HepG2 (cell line): ENCODE results near the gene IFT22. TPM values are rescaled to one million over a fixed set of nuclear protein-coding genes. Genes with fewer than 3 reads are reported as not detected.

Source experiments
- HDAC1 ChIP-seq: sonication (generic); formaldehyde crosslinking; IDR thresholded peaks from 2 replicates; pipeline ENCODE4 v1.5.1; 2020; ENCODE audit warnings: mild to moderate bottlenecking, missing genetic modification reagents
- IRX3 ChIP-seq: sonication (generic); formaldehyde crosslinking; IDR thresholded peaks from 2 replicates; pipeline ENCODE4 v1.8.1; 2023; ENCODE audit warnings: mild to moderate bottlenecking, low read depth, missing genetic modification reagents, borderline replicate concordance
- MYC ChIP-seq: sonication (generic); formaldehyde crosslinking; IDR thresholded peaks from 2 replicates; pipeline ENCODE4 v1.9.0; 2021; ENCODE audit warnings: missing genetic modification reagents, borderline replicate concordance
- NFE2 ChIP-seq: sonication (generic); formaldehyde crosslinking; IDR thresholded peaks from 2 replicates; pipeline ENCODE4 v1.4.0; 2020; ENCODE audit warnings: missing genetic modification reagents
- NR2F2 ChIP-seq: IDR thresholded peaks from 2 replicates; pipeline ENCODE4 v1.6.1; 2012; ENCODE audit warnings: low read depth, inconsistent platforms, borderline replicate concordance
- RBM39 ChIP-seq: fragments of 200-400 bp; formaldehyde crosslinking; IDR thresholded peaks from one replicate; pipeline ENCODE4 v1.6.1; 2018; ENCODE audit warnings: antibody characterized with exemption, mild to moderate bottlenecking, low read depth, low read length; ENCODE audit not compliant: poor library complexity, severe bottlenecking
- SALL1 ChIP-seq: sonication (generic); formaldehyde crosslinking; IDR thresholded peaks from 2 replicates; pipeline ENCODE4 v1.8.0; 2022; ENCODE audit warnings: mild to moderate bottlenecking, missing genetic modification reagents
- SP5 ChIP-seq: IDR thresholded peaks from 2 replicates; pipeline ENCODE4 v1.6.1; 2016; ENCODE audit warnings: low read depth, borderline replicate concordance
- ZFYVE20 ChIP-seq: sonication (generic); formaldehyde crosslinking; IDR thresholded peaks from 2 replicates; pipeline ENCODE4 v1.8.0; 2023; ENCODE audit warnings: low read depth, mild to moderate bottlenecking, moderate library complexity, missing genetic modification reagents, borderline replicate concordance
- ZNF232 ChIP-seq: sonication (generic); formaldehyde crosslinking; IDR thresholded peaks from 2 replicates; pipeline ENCODE4 v1.4.0; 2020; ENCODE audit warnings: missing genetic modification reagents, borderline replicate concordance
- ZNF451 ChIP-seq: sonication (generic); formaldehyde crosslinking; IDR thresholded peaks from 2 replicates; pipeline ENCODE4 v1.5.0; 2020; ENCODE audit warnings: mild to moderate bottlenecking, missing genetic modification reagents
- ZNF746 ChIP-seq: sonication (generic); formaldehyde crosslinking; IDR thresholded peaks from 2 replicates; pipeline ENCODE4 v1.8.0; 2022; ENCODE audit warnings: mild to moderate bottlenecking, missing genetic modification reagents
- ZNF768 ChIP-seq: sonication (generic); formaldehyde crosslinking; IDR thresholded peaks from 2 replicates; pipeline ENCODE4 v1.4.0; 2020; ENCODE audit warnings: missing genetic modification reagents
- ZNF772 ChIP-seq: sonication (generic); formaldehyde crosslinking; IDR thresholded peaks from 2 replicates; pipeline ENCODE4 v1.5.0; 2020; ENCODE audit warnings: mild to moderate bottlenecking, missing genetic modification reagents
- ZSCAN25 ChIP-seq: sonication (generic); formaldehyde crosslinking; IDR thresholded peaks from 2 replicates; pipeline ENCODE4 v1.8.0; 2022; ENCODE audit warnings: mild to moderate bottlenecking, missing genetic modification reagents
- polyA plus RNA-seq, 8 experiments: library from polyadenylated mRNA; depleted of rRNA in 3 of 8; stranded (reverse) in 7 of 8; unstranded in 1 of 8; fragments of >200 nt; fragmentation: Illumina TruSeq in 4 of 8; extraction: Trizol in 4 of 8; gene quantifications; 2 replicates each; pipeline versions ENCODE4 v1.2.1 to v1.2.3, GENCODE V29; 2011 to 2016; ENCODE audit warnings: low read depth in 4 of 8, missing spikeins in 1 of 8, mixed read lengths in 1 of 8; ENCODE audit not compliant: insufficient read depth in 1 of 8
- total RNA-seq, 5 experiments: library from RNA; depleted of rRNA; stranded (reverse); fragments of >200 nt; fragmentation: Illumina TruSeq; extraction: Trizol; gene quantifications; 2 replicates each; pipeline ENCODE4 v1.2.3, GENCODE V29; 2016; ENCODE audit warnings: low read depth in 1 of 5
- TF ChIP-seq, protein P1 (sequence below), 2 experiments: sonication (generic) in 1 of 2; formaldehyde crosslinking in 1 of 2; IDR thresholded peaks; 2 replicates each; pipeline versions ENCODE4 v1.4.0 to v1.6.1; 2018 to 2020; ENCODE audit warnings: missing genetic modification reagents in 2 of 2, borderline replicate concordance in 1 of 2, low read depth in 1 of 2, mild to moderate bottlenecking in 1 of 2, missing biosample characterization in 1 of 2
- TF ChIP-seq, protein P2 (sequence below): sonication (generic); formaldehyde crosslinking; IDR thresholded peaks from 2 replicates; pipeline ENCODE4 v1.8.1; 2022; ENCODE audit warnings: mild to moderate bottlenecking, missing genetic modification reagents
- TF ChIP-seq, protein P3 (sequence below): sonication (generic); formaldehyde crosslinking; IDR thresholded peaks from 2 replicates; pipeline ENCODE4 v1.4.0; 2020; ENCODE audit warnings: missing genetic modification reagents

The IFT22 gene
- total and polyA plus RNA-seq, 2 of the 13 experiments (the other 11 are each of a cell fraction or from before 2014, with no cell fraction given): 8.9 to 14.5 TPM

DNA sequence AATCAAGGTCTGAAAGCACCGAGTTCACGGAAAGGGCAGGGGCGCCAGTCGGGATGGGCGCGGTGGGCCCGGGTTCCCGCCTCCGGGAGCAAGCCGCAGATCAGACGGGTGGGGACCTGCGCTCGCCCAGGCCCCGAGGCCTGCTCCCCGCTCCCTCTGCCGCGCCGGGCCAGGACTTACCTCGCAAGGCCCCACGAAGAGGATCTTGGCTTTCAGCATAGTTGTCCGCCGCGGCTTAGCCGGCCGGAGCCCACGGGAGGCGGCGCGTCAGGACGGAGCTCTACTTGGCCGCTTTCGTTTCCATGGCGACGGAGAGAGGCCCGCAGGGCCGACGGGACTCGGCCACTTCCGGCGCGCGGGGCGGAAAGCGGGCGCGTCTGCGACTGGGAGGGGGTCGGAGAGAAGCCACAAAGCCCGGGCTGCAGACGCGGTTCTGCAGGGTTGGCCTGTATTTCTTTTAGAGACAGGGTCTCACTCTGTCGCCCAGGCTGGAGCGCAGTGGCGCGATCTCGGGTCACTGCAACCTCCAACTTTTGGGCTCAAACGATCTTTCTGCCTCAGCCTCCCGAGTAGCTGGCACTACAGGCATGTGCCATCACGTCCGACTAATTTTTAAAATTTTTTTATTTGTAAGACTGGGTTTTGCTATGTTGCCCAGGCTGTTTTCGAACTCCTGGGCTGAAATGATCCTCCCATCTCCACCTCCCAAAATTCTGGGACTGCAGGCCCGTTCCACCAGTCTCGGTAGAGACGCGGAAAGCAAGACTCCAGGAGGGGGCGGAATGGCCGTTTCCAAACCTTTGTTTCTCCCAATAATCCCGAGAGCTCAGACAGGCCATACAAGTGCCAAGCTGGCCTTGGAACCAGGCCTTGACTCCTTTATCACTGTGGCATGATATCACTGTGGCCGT lies at the start of gene IFT22 (continued):
- TF ChIP-seq, protein P1, sequence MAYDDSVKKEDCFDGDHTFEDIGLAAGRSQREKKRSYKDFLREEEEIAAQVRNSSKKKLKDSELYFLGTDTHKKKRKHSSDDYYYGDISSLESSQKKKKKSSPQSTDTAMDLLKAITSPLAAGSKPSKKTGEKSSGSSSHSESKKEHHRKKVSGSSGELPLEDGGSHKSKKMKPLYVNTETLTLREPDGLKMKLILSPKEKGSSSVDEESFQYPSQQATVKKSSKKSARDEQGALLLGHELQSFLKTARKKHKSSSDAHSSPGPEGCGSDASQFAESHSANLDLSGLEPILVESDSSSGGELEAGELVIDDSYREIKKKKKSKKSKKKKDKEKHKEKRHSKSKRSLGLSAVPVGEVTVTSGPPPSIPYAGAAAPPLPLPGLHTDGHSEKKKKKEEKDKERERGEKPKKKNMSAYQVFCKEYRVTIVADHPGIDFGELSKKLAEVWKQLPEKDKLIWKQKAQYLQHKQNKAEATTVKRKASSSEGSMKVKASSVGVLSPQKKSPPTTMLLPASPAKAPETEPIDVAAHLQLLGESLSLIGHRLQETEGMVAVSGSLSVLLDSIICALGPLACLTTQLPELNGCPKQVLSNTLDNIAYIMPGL (CRISPR knock-in tag; IDR thresholded peaks at IDR 0.05; ENCODE audit: borderline replicate concordance in 1 of 2, low read depth in 1 of 2): peak; percentile 62 to 80
- TF ChIP-seq ZNF451 (CRISPR knock-in tag): no peak
- no peak for TF ChIP-seq ZSCAN25 (CRISPR knock-in tag)
- no peak for TF ChIP-seq ZNF772 (CRISPR knock-in tag)
- TF ChIP-seq ZNF232: no peak
- TF ChIP-seq ZFYVE20 (CRISPR knock-in tag): no peak
- TF ChIP-seq MYC (CRISPR knock-in tag): no peak
- no peak for TF ChIP-seq IRX3
- no peak for TF ChIP-seq SP5 (CRISPR knock-in tag)
- no peak; the same call in 1 of the 2 replicates for TF ChIP-seq ZNF768 (CRISPR knock-in tag)
- TF ChIP-seq, protein P2, sequence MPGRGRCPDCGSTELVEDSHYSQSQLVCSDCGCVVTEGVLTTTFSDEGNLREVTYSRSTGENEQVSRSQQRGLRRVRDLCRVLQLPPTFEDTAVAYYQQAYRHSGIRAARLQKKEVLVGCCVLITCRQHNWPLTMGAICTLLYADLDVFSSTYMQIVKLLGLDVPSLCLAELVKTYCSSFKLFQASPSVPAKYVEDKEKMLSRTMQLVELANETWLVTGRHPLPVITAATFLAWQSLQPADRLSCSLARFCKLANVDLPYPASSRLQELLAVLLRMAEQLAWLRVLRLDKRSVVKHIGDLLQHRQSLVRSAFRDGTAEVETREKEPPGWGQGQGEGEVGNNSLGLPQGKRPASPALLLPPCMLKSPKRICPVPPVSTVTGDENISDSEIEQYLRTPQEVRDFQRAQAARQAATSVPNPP (CRISPR knock-in tag): no peak; the same call in 1 of the 2 replicates
- TF ChIP-seq, protein P3, sequence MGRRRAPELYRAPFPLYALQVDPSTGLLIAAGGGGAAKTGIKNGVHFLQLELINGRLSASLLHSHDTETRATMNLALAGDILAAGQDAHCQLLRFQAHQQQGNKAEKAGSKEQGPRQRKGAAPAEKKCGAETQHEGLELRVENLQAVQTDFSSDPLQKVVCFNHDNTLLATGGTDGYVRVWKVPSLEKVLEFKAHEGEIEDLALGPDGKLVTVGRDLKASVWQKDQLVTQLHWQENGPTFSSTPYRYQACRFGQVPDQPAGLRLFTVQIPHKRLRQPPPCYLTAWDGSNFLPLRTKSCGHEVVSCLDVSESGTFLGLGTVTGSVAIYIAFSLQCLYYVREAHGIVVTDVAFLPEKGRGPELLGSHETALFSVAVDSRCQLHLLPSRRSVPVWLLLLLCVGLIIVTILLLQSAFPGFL (CRISPR knock-in tag): no peak
- TF ChIP-seq NFE2: no peak
- TF ChIP-seq SALL1: no peak; the same call in none of the 2 replicates
- no peak for TF ChIP-seq NR2F2
- TF ChIP-seq HDAC1 (CRISPR knock-in tag): peak; percentile 84
- no peak for TF ChIP-seq RBM39
- no peak for TF ChIP-seq ZNF746 (CRISPR knock-in tag)
